ENCODE measurements around the gene CASP8AP2.
A peak's percentile ranks its signal among the peaks of the same experiment; 100 is the strongest.
"Not testable (repeated sequence)": the region's sequence is repeated elsewhere in the genome, so short reads cannot be mapped to it uniquely, and the experiment has no call there.

Gene CASP8AP2

GRCh38 chr6:89888871-89889270 is 59.2 kb downstream of the CASP8AP2 start:
- DNase-seq = no peak

GRCh38 chr6:89890845-89891528 is 61.3 kb downstream of the CASP8AP2 start:
- DNase-seq = not testable (repeated sequence)

- not testable (repeated sequence) for DNase-seq
Measured at GRCh38 chr6:89892577-89892976, 62.9 kb downstream of the CASP8AP2 start.

DNA sequence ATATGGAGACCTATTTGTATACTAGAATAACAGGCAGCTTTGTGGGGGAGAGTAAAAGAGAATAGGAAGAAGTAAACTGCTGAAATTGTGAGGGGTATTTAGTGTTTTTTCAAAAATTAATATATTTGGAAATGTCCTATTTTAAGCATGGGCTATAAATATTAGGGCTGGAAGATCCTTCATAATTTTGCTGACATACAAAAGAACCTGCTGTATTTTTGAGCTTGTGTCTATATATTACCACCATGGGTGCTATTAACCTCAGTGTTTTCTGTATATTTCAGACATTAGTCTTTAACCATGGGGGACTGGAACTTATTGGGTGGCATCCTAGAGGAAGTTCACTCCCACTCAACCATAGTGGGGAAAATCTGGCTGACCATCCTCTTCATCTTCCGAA is 64.5 kb downstream of the CASP8AP2 start, which contains the start of gene GJA10:
TSS of gene GJA10 (plus strand) at position 301 of the 400 bp plus-strand sequence. CDS start at position 301, 0 bp downstream.
- no peak for DNase-seq

GRCh38 chr6:89895276-89895874 is 65.7 kb downstream of the CASP8AP2 start:
- DNase-seq = peak in 1 of 2 donors; percentile 3

DNA sequence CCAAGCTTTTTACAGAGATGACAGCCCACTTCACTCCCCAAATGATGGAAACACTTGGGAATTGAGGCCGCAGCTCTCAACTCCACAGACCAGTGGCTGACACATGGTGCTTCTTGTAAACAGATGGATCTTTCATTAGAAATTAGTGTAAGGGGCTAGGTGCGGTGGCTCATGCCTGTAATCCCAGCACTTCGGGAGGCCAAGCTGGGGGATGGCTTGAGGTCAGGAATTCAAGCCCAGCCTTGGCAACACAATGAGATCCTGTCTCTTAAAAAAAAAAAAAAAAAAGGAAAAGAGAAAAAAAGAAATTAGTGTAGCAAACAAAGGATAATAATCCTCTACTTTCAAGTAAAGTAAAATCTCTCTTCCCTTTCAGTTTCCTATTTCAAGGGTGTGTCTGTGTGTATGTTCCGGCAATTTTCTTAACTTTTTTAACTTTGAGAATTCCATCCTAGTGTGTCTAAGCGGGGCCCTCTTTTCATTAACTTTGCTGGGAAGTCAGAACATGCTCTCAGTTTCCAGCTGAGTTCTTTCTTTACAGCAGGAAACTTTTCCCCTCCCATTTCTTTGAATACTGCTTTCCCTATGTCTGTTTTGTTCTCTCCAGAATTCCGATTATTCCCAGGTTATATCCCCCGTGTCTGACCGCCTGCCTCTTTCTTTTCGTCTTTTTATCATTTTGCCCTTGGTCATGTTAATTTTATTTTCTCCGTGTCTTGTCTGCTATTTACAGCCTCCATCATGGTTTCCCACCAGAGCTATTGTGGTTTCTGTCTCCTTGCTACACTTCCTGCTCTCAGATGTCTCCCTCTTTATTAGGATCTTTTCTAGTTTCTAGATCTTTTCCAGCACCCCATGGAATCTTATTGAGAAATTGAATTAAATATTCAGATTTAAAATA is 80.6 kb downstream of the CASP8AP2 start:
- DNase-seq = not testable (repeated sequence)

- DNase-seq = no peak
Measured at GRCh38 chr6:89910902-89911240, 81.2 kb downstream of the CASP8AP2 start.

GRCh38 chr6:89916136-89916920 is 86.6 kb downstream of the CASP8AP2 start:
- no peak for DNase-seq

DNA sequence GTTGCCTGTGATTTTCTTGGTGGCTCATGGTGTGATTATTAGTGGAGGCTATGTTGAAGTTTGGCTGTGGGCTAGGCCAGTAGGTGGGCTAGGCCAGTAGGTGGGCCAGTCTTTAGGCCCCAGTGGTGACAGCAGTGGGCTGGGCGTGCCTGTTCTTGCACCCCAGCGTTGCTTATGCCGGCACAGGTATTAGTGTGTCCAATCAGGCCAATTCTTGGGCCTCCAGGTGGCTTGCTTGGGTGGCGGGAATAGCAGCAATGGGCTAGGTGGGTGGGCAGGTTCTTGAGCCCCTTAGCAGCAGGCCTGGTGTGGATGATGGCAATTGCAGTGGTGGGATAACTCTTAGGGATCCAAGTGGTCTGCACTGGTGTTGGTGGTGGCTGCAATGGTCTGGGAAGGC is 87.5 kb downstream of the CASP8AP2 start:
- no peak for DNase-seq

- DNase-seq = no peak
Measured at GRCh38 chr6:89917801-89918366, 88.2 kb downstream of the CASP8AP2 start.
